GM21737 (cell line): ENCODE measurements around the gene ATP4A.

ENCODE experiments used
- ATAC-seq: cut with Tn5 transposase; IDR thresholded peaks from one replicate; pipeline ENCODE4 v1.9.1; 2021; ENCODE audit warnings: mild to moderate bottlenecking, moderate library complexity; ENCODE audit not compliant: unreplicated experiment

Gene ATP4A

GRCh38 chr19:35566738-35567137 is 3.3 kb upstream of the ATP4A start:
- ATAC-seq: no peak

- ATAC-seq: no peak
Measured at GRCh38 chr19:35565016-35565856, 1.8 kb upstream of the ATP4A start.

GRCh38 chr19:35562776-35563175 is 682 bp downstream of the ATP4A start:
- ATAC-seq: no peak

GRCh38 chr19:35562336-35562735 is 1.1 kb downstream of the ATP4A start:
- ATAC-seq: no peak

- ATAC-seq: no peak
Measured at GRCh38 chr19:35561436-35561835, 2.0 kb downstream of the ATP4A start.

GRCh38 chr19:35560677-35561076 is 2.8 kb downstream of the ATP4A start:
- ATAC-seq: no peak

- no peak for ATAC-seq
Measured at GRCh38 chr19:35560271-35560670, 3.2 kb downstream of the ATP4A start.

GRCh38 chr19:35559781-35560180 is 3.7 kb downstream of the ATP4A start:
- ATAC-seq: no peak

GRCh38 chr19:35559281-35559659 is 4.2 kb downstream of the ATP4A start:
- ATAC-seq: no peak

GRCh38 chr19:35558400-35559280 is 4.8 kb downstream of the ATP4A start:
- ATAC-seq: no peak

GRCh38 chr19:35557539-35558399 is 5.7 kb downstream of the ATP4A start:
- no peak for ATAC-seq

- no peak for ATAC-seq
Measured at GRCh38 chr19:35556846-35557538, 6.5 kb downstream of the ATP4A start.

GRCh38 chr19:35556025-35556590 is 7.3 kb downstream of the ATP4A start:
- ATAC-seq: no peak

- no peak for ATAC-seq
Measured at GRCh38 chr19:35555301-35556005, 8.0 kb downstream of the ATP4A start.

GRCh38 chr19:35554076-35554475 is 9.4 kb downstream of the ATP4A start:
- ATAC-seq: no peak

GRCh38 chr19:35553385-35554000 is 10.0 kb downstream of the ATP4A start:
- ATAC-seq: no peak

GRCh38 chr19:35552534-35553384 is 10.7 kb downstream of the ATP4A start:
- ATAC-seq: no peak
